H9 (cell line): Measurements from ENCODE around the gene THRAP3. TPM values are rescaled to one million over a fixed set of nuclear protein-coding genes. Genes with fewer than 3 reads are reported as not detected.

Experiments
- DNase-seq: peaks from one replicate; pipeline ENCODE4 v3.0.0-alpha.2; 2017
- H2AFZ ChIP-seq: one replicate; pipeline ENCODE4 v1.6.1; 2013; ENCODE audit warnings: mild to moderate bottlenecking, low read length, control low read depth, moderate library complexity
- H2AK5ac ChIP-seq: 2 replicates; pipeline ENCODE4 v1.6.1; 2013; ENCODE audit warnings: low read length, control low read depth, mixed read lengths; ENCODE audit not compliant: insufficient read length
- H2BK120ac ChIP-seq: one replicate; pipeline ENCODE4 v1.6.1; 2013; ENCODE audit warnings: low read depth, mild to moderate bottlenecking, low read length, control low read depth, inconsistent platforms; ENCODE audit not compliant: poor library complexity, severe bottlenecking
- H2BK12ac ChIP-seq: 2 replicates; pipeline ENCODE4 v1.6.1; 2013; ENCODE audit warnings: low read length, control low read depth, mixed read lengths, low read depth; ENCODE audit not compliant: insufficient read length
- H2BK15ac ChIP-seq: 2 replicates; pipeline ENCODE4 v1.6.1; 2013; ENCODE audit warnings: low read depth, low read length, control low read depth
- H2BK20ac ChIP-seq: one replicate; pipeline ENCODE4 v1.6.1; 2013; ENCODE audit warnings: low read depth, mild to moderate bottlenecking, low read length, control low read depth, inconsistent platforms; ENCODE audit not compliant: poor library complexity, severe bottlenecking
- H2BK5ac ChIP-seq: 2 replicates; pipeline ENCODE4 v1.6.1; 2013; ENCODE audit warnings: low read length, control low read depth, mixed read lengths; ENCODE audit not compliant: insufficient read length
- H3K14ac ChIP-seq: 2 replicates; pipeline ENCODE4 v1.6.1; 2013; ENCODE audit warnings: low read length, control low read depth; ENCODE audit not compliant: insufficient read depth
- H3K18ac ChIP-seq: 2 replicates; pipeline ENCODE4 v1.6.1; 2013; ENCODE audit warnings: low read depth, mild to moderate bottlenecking, mixed read lengths, low read length, control low read depth; ENCODE audit not compliant: insufficient read length
- H3K23ac ChIP-seq: 2 replicates; pipeline ENCODE4 v1.6.1; 2013; ENCODE audit warnings: low read length, control low read depth, mixed read lengths, low read depth; ENCODE audit not compliant: insufficient read length
- H3K23me2 ChIP-seq: 2 replicates; pipeline ENCODE4 v1.6.1; 2013; ENCODE audit warnings: low read depth, mild to moderate bottlenecking, mixed read lengths, low read length, control low read depth; ENCODE audit not compliant: insufficient read length, poor library complexity, severe bottlenecking
- H3K27ac ChIP-seq: 2 replicates; pipeline ENCODE4 v1.5.1; 2013; ENCODE audit warnings: low read length, control low read depth, mixed read lengths, low read depth; ENCODE audit not compliant: insufficient read length
- H3K27me3 ChIP-seq: 2 replicates; pipeline ENCODE4 v1.6.1; 2013; ENCODE audit warnings: low read length, control low read depth, inconsistent platforms; ENCODE audit not compliant: insufficient read depth
- H3K4ac ChIP-seq: 2 replicates; pipeline ENCODE4 v1.6.1; 2013; ENCODE audit warnings: low read depth, mild to moderate bottlenecking, control low read depth, inconsistent platforms, low read length, moderate library complexity
- H3K4me1 ChIP-seq: 2 replicates; pipeline ENCODE4 v1.6.1; 2013; ENCODE audit warnings: low read length, control low read depth, inconsistent platforms; ENCODE audit not compliant: insufficient read depth
- H3K4me2 ChIP-seq: 2 replicates; pipeline ENCODE4 v1.6.1; 2013; ENCODE audit warnings: low read length, control low read depth, mixed read lengths; ENCODE audit not compliant: insufficient read length, insufficient read depth
- H3K56ac ChIP-seq: 2 replicates; pipeline ENCODE4 v1.6.1; 2013; ENCODE audit warnings: low read depth, mild to moderate bottlenecking, mixed read lengths, low read length, control low read depth; ENCODE audit not compliant: insufficient read length
- H3K79me1 ChIP-seq: 2 replicates; pipeline ENCODE4 v1.6.1; 2013; ENCODE audit warnings: low read depth, mild to moderate bottlenecking, moderate library complexity, low read length, control low read depth, inconsistent platforms; ENCODE audit not compliant: insufficient read depth, poor library complexity, severe bottlenecking
- H3K79me2 ChIP-seq: 2 replicates; pipeline ENCODE4 v1.6.1; 2013; ENCODE audit warnings: low read length, control low read depth, inconsistent platforms; ENCODE audit not compliant: insufficient read depth
- H3K9ac ChIP-seq: 2 replicates; pipeline ENCODE4 v1.6.1; 2013; ENCODE audit warnings: low read length, control low read depth, mixed read lengths; ENCODE audit not compliant: insufficient read length; ENCODE audit errors: extremely low read depth
- H3K9me3 ChIP-seq: one replicate; pipeline ENCODE4 v1.6.1; 2013; ENCODE audit warnings: low read depth, low read length, inconsistent platforms; ENCODE audit not compliant: control insufficient read depth
- H3T11ph ChIP-seq: one replicate; pipeline ENCODE4 v1.6.1; 2013; ENCODE audit warnings: mild to moderate bottlenecking, low read length, control low read depth, inconsistent platforms
- H4K20me1 ChIP-seq: one replicate; pipeline ENCODE4 v1.6.1; 2013; ENCODE audit not compliant: control insufficient read depth, insufficient read length, insufficient read depth
- H4K5ac ChIP-seq: 2 replicates; pipeline ENCODE4 v1.6.1; 2013; ENCODE audit warnings: low read depth, mild to moderate bottlenecking, mixed read lengths, low read length, control low read depth; ENCODE audit not compliant: insufficient read length
- H4K8ac ChIP-seq: replicated peaks from 2 replicates; pipeline ENCODE4 v1.6.1; 2013; ENCODE audit warnings: low read length, control low read depth, mixed read lengths, low read depth; ENCODE audit not compliant: insufficient read length
- H4K91ac ChIP-seq: 2 replicates; pipeline ENCODE4 v1.6.1; 2013; ENCODE audit warnings: low read depth, mild to moderate bottlenecking, moderate library complexity, mixed read lengths, low read length, control low read depth; ENCODE audit not compliant: insufficient read length
- H3K27ac Mint-ChIP-seq, 3 experiments: 2 replicates in 2 of 3; 3 replicates in 1 of 3; pipeline ENCODE4 v1.8.0; 2020 to 2021; ENCODE audit warnings: mixed read lengths in 3 of 3, mild to moderate bottlenecking in 1 of 3, moderate library complexity in 1 of 3
- H3K27me3 Mint-ChIP-seq: 2 replicates; pipeline ENCODE4 v1.8.0; 2021; ENCODE audit warnings: low read depth, mild to moderate bottlenecking, moderate library complexity, mixed read lengths
- H3K36me3 Mint-ChIP-seq, 3 experiments: 2 replicates in 2 of 3; 3 replicates in 1 of 3; pipeline ENCODE4 v1.8.0; 2020 to 2021; ENCODE audit warnings: low read depth in 3 of 3, mixed read lengths in 3 of 3; ENCODE audit not compliant: insufficient read depth in 1 of 3
- H3K4me1 Mint-ChIP-seq, 2 experiments: 2 replicates each; pipeline ENCODE4 v1.8.0; 2020; ENCODE audit warnings: mixed read lengths in 2 of 2
- H3K4me3 Mint-ChIP-seq, 2 experiments: 2 replicates in 1 of 2; 3 replicates in 1 of 2; pipeline ENCODE4 v1.8.0; 2020 to 2021; ENCODE audit warnings: mild to moderate bottlenecking in 2 of 2, mixed read lengths in 2 of 2, moderate library complexity in 1 of 2
- H3K9me3 Mint-ChIP-seq, 2 experiments: 2 replicates in 1 of 2; 3 replicates in 1 of 2; pipeline ENCODE4 v1.8.0; 2020; ENCODE audit warnings: mild to moderate bottlenecking in 2 of 2, mixed read lengths in 2 of 2, moderate library complexity in 1 of 2
- CTCF ChIP-seq: fragments of 200-600 bp; sonication (generic); conservative IDR thresholded peaks from 3 replicates; pipeline ENCODE4 v1.8.0; 2021; ENCODE audit warnings: antibody characterized with exemption, mild to moderate bottlenecking
- WGBS: extraction: QIAGEN DNeasy Blood & Tissue Kit; methylation state at CpG from one replicate; pipeline ENCODE4 v1.1.7; 2013; ENCODE audit warnings: missing lambda C conversion rate, low lambda C conversion rate, mixed read lengths; ENCODE audit not compliant: insufficient read length; ENCODE audit errors: extremely low coverage; 5-methylcytosine and 5-hydroxymethylcytosine counted together
- total RNA-seq: library from RNA; stranded (reverse); gene quantifications from 2 replicates; pipeline ENCODE4 v1.2.1, GENCODE V29; 2021

Gene THRAP3
- total RNA-seq, 1 experiment from 2014 or later: 186 TPM

DNA sequence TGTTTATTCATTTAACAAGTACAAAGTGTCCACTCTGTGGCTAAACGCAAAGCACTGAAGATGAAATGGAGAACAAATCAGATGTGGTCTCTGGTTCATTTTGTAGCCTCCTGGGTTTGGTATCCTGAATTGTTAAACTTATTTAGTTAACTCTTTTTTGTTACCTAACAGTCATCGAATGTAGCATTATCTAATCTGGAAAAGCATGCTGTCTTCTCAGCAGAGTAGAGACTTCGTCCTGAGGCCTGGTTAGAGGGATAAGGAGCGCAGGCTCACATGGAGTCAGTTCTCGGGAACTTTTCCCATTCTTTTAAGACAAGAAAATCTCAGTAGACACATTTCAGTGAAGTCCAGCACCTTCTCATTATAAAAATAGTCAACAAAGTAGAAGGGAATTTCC is 48.8 kb downstream of the THRAP3 start:
- Mint-ChIP-seq H3K27me3 (no peaks in the 10 kb centered on the region), H3K27ac (no peak overlapping the region), H3K4me1 (no peaks in the 10 kb centered on the region), H3K4me3 (no peak overlapping the region), H3K36me3 (peaks cover 12 to 49% (median 41%) of the 10 kb centered on the region in 3 experiments; a peak in 6 of 7 replicates), H3K9me3 (no peaks in the 10 kb centered on the region)
- no peak for DNase-seq
- Histone ChIP-seq H3K4me1 (no peaks in the 10 kb centered on the region), H2BK120ac (no peak overlapping the region), H3K4ac (no peak overlapping the region), H3K56ac (no peak overlapping the region), H3K14ac (no peak overlapping the region), H3K79me1 (peaks cover 7% of the 10 kb centered on the region), H2BK20ac (no peak overlapping the region), H3K23ac (no peak overlapping the region), H3K79me2 (peaks cover 2% of the 10 kb centered on the region; the same call in 1 of the 2 replicates), H4K8ac (no peak overlapping the region), H3T11ph (no peak overlapping the region), H3K9me3 (no peaks in the 10 kb centered on the region), H4K5ac (no peak overlapping the region), H3K23me2 (no peaks in the 10 kb centered on the region), H2AFZ (no peak overlapping the region), H2AK5ac (no peak overlapping the region), H3K27me3 (no peaks in the 10 kb centered on the region), H4K91ac (no peak overlapping the region), H3K18ac (no peak overlapping the region), H3K9ac (no peak overlapping the region), H2BK5ac (no peak overlapping the region), H4K20me1 (no peaks in the 10 kb centered on the region), H2BK12ac (no peak overlapping the region), H3K27ac (no peak overlapping the region), H2BK15ac (no peak overlapping the region), H3K4me2 (no peak overlapping the region)
- WGBS: no CpG with 5 or more reads among the region's 5 CpGs
- no peak for TF ChIP-seq CTCF
